ENCODE measurements around the gene ADPRM. TPM values are rescaled to one million over a fixed set of nuclear protein-coding genes. Genes with fewer than 3 reads are reported as not detected.

The ADPRM gene
- total RNA-seq, 1 experiment from 2014 or later = 2.9 TPM

DNA sequence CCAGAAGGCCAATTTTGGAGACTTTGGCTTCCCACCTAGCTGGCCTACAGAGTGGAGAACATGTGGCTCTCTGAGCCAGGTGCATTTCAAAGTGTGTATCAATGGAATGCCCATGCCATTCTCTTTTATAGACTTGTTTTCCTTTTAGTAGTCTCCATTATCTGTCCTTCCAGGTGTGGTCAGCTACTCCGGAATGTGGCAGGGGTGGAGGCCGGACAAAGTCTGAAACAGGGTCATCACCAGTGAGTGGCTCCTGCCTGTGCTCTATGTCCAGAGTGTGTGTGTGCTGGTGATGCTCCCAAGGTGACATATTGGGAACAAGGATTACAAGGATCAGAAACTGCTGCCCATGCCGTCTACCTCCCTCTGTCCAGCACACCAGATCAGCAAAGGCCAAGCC is 36.3 kb downstream of the ADPRM start:
- ATAC-seq (no peak), DNase-seq (no peak)
- ChIA-PET POLR2A (ENCODE audit: unreplicated experiment) (no interaction called here), CTCF (no interaction called here)
- no TSS peak for BruUV-seq (replicated peaks)
- Histone ChIP-seq H3K9ac (ENCODE audit: low read length) (no peak overlapping the region), H3F3A (ENCODE audit: low read length, unreplicated experiment) (no peaks in the 10 kb centered on the region), H3K27ac (ENCODE audit: low read length) (no peak overlapping the region), H3K4me1 (ENCODE audit: insufficient read depth, low read length) (peaks cover 3% of the 10 kb centered on the region; the same call in 1 of the 2 replicates), H3K4me3 (ENCODE audit: low read length) (no peak overlapping the region), H2AFZ (ENCODE audit: low read length) (no peak overlapping the region), H3K79me2 (ENCODE audit: low read length) (no peaks in the 10 kb centered on the region), H3K9me3 (ENCODE audit: low read length) (no peaks in the 10 kb centered on the region), H3K4me2 (ENCODE audit: low read length) (no peak overlapping the region), H3K9me2 (replicated peaks; ENCODE audit: low read length) (no peaks in the 10 kb centered on the region), H3K36me3 (ENCODE audit: low read depth, low read length) (no peaks in the 10 kb centered on the region), H4K20me1 (ENCODE audit: low read length) (no peaks in the 10 kb centered on the region), H3K27me3 (ENCODE audit: low read length) (no peaks in the 10 kb centered on the region)
- TF ChIP-seq EZH2 (IDR thresholded peaks at IDR 0.05; ENCODE audit: low read length, unreplicated experiment) (no peak), EZH2phosphoT487 (IDR thresholded peaks at IDR 0.05; ENCODE audit: borderline replicate concordance, low read length) (no peak)
- TF ChIP-seq, protein P1, sequence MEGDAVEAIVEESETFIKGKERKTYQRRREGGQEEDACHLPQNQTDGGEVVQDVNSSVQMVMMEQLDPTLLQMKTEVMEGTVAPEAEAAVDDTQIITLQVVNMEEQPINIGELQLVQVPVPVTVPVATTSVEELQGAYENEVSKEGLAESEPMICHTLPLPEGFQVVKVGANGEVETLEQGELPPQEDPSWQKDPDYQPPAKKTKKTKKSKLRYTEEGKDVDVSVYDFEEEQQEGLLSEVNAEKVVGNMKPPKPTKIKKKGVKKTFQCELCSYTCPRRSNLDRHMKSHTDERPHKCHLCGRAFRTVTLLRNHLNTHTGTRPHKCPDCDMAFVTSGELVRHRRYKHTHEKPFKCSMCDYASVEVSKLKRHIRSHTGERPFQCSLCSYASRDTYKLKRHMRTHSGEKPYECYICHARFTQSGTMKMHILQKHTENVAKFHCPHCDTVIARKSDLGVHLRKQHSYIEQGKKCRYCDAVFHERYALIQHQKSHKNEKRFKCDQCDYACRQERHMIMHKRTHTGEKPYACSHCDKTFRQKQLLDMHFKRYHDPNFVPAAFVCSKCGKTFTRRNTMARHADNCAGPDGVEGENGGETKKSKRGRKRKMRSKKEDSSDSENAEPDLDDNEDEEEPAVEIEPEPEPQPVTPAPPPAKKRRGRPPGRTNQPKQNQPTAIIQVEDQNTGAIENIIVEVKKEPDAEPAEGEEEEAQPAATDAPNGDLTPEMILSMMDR (conservative IDR thresholded peaks at IDR 0.05; ENCODE audit: low read depth, low read length) = no peak
- intact Hi-C loops (cut with micrococcal nuclease) = no loop called here

DNA sequence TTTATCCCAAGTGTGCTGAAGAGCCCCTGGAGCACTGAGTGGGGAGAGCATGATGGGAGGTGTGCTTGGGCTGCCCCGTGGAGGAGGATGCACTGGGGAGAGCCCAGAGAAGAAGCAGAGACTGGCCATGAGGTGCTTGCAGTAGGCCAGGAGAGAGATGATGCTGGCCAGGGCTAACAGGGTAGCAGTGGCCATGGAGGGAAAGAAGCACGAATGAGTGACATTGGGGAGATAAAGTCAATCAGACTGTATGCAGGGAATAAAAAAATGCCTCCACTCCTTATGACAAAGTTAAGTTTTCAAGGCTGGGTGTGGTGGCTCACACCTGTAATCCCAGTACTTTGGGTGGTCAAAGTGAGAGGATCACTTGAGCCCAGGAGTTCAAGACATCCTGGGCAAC is 37.9 kb downstream of the ADPRM start:
- no peaks in the 10 kb centered on the region for H3K9me3 ChIP-seq (ENCODE audit: low read length)
- BruUV-seq (replicated peaks) = no TSS peak
- H3K27me3 ChIP-seq (ENCODE audit: low read length) = no peaks in the 10 kb centered on the region
- H4K20me1 ChIP-seq (ENCODE audit: low read length) = no peaks in the 10 kb centered on the region
- peaks cover 3% of the 10 kb centered on the region; the same call in 1 of the 2 replicates for H3K4me1 ChIP-seq (ENCODE audit: insufficient read depth, low read length)
- DNase-seq = no peak
- no peak overlapping the region for H3K9ac ChIP-seq (ENCODE audit: low read length)
- no peak overlapping the region for H2AFZ ChIP-seq (ENCODE audit: low read length)
- H3F3A ChIP-seq (ENCODE audit: low read length, unreplicated experiment) = no peaks in the 10 kb centered on the region
- POLR2A ChIA-PET (ENCODE audit: unreplicated experiment) = no interaction called here
- CTCF ChIA-PET = interaction anchor here (1.7 kb wide), 1 partner anchor 110 kb away, joined by 4 read pairs; no protein-coding TSS in a partner anchor
- H3K9me2 ChIP-seq (replicated peaks; ENCODE audit: low read length) = no peaks in the 10 kb centered on the region
- no peak for ATAC-seq
- intact Hi-C loops (cut with micrococcal nuclease) = no loop called here
- H3K27ac ChIP-seq (ENCODE audit: low read length) = no peak overlapping the region
- TF ChIP-seq, protein P1 (conservative IDR thresholded peaks at IDR 0.05; ENCODE audit: low read depth, low read length) = no peak
- no peak for TF ChIP-seq EZH2 (IDR thresholded peaks at IDR 0.05; ENCODE audit: low read length, unreplicated experiment)
- no peaks in the 10 kb centered on the region for H3K36me3 ChIP-seq (ENCODE audit: low read depth, low read length)
- no peak overlapping the region for H3K4me3 ChIP-seq (ENCODE audit: low read length)
- H3K4me2 ChIP-seq (ENCODE audit: low read length) = no peak overlapping the region
- no peaks in the 10 kb centered on the region for H3K79me2 ChIP-seq (ENCODE audit: low read length)

- no peak for ATAC-seq
- no TSS peak for BruUV-seq (replicated peaks)
- intact Hi-C loops (cut with micrococcal nuclease) = no loop called here
These were observed 38.4 kb downstream of the ADPRM start for GRCh38 chr17:10735821-10736220.

More at GRCh38 chr17:10735821-10736220, 38.4 kb downstream of the ADPRM start:
- DNase-seq = no peak
- ChIA-PET CTCF (interaction anchor here (1.7 kb wide), 1 partner anchor 109 kb away, joined by 4 read pairs; no protein-coding TSS in a partner anchor), POLR2A (ENCODE audit: unreplicated experiment) (no interaction called here)
- H3K9me3 ChIP-seq (ENCODE audit: low read length) = no peaks in the 10 kb centered on the region
- H3K79me2 ChIP-seq (ENCODE audit: low read length) = no peaks in the 10 kb centered on the region
- H2AFZ ChIP-seq (ENCODE audit: low read length) = no peak overlapping the region
- H3K36me3 ChIP-seq (ENCODE audit: low read depth, low read length) = no peaks in the 10 kb centered on the region
- H3K9me2 ChIP-seq (replicated peaks; ENCODE audit: low read length) = no peaks in the 10 kb centered on the region
- H3K4me3 ChIP-seq (ENCODE audit: low read length) = no peak overlapping the region
- TF ChIP-seq, protein P1 (conservative IDR thresholded peaks at IDR 0.05; ENCODE audit: low read depth, low read length) = no peak
- no peak for TF ChIP-seq EZH2 (IDR thresholded peaks at IDR 0.05; ENCODE audit: low read length, unreplicated experiment)
- no peak for TF ChIP-seq EZH2phosphoT487 (IDR thresholded peaks at IDR 0.05; ENCODE audit: borderline replicate concordance, low read length)
- H3F3A ChIP-seq (ENCODE audit: low read length, unreplicated experiment) = no peaks in the 10 kb centered on the region
- H3K27ac ChIP-seq (ENCODE audit: low read length) = no peak overlapping the region
- no peak overlapping the region for H3K4me2 ChIP-seq (ENCODE audit: low read length)
- H4K20me1 ChIP-seq (ENCODE audit: low read length) = no peaks in the 10 kb centered on the region
- H3K4me1 ChIP-seq (ENCODE audit: insufficient read depth, low read length) = peaks cover 3% of the 10 kb centered on the region; the same call in 1 of the 2 replicates
- H3K9ac ChIP-seq (ENCODE audit: low read length) = no peak overlapping the region
- no peaks in the 10 kb centered on the region for H3K27me3 ChIP-seq (ENCODE audit: low read length)

Data from PC-3 (cell line).